ENCODE data around the gene LRRC4B.

Gene LRRC4B

GRCh38 chr19:50573741-50574461, 5.7 kb upstream of the LRRC4B start:
- no peak for FAIRE-seq
- no peak for DNase-seq (ENCODE audit: extremely low spot score, insufficient read length, low read depth)

GRCh38 chr19:50570997-50571396, 2.8 kb upstream of the LRRC4B start:
- no peak for FAIRE-seq
- no peak for DNase-seq (ENCODE audit: extremely low spot score, insufficient read length, low read depth)

- no peak for DNase-seq (ENCODE audit: extremely low spot score, insufficient read length, low read depth)
- FAIRE-seq, result no peak
These were observed 1.8 kb upstream of the LRRC4B start for GRCh38 chr19:50569938-50570540.

GRCh38 chr19:50568728-50569698, 778 bp upstream of the LRRC4B start:
- DNase-seq (ENCODE audit: extremely low spot score, insufficient read length, low read depth) (no peak), FAIRE-seq (no peak)

GRCh38 chr19:50567052-50567841, 988 bp downstream of the LRRC4B start:
- FAIRE-seq (no peak), DNase-seq (ENCODE audit: extremely low spot score, insufficient read length, low read depth) (no peak)

- DNase-seq (ENCODE audit: extremely low spot score, insufficient read length, low read depth) (no peak), FAIRE-seq (no peak)
These were observed 2.0 kb downstream of the LRRC4B start for GRCh38 chr19:50565984-50566903.

- DNase-seq (ENCODE audit: extremely low spot score, insufficient read length, low read depth), result no peak
- FAIRE-seq, result no peak
These were observed 3.8 kb downstream of the LRRC4B start for GRCh38 chr19:50564229-50565105.

- FAIRE-seq, result no peak
- no peak for DNase-seq (ENCODE audit: extremely low spot score, insufficient read length, low read depth)
These were observed 4.6 kb downstream of the LRRC4B start for GRCh38 chr19:50563597-50563996.

- DNase-seq (ENCODE audit: extremely low spot score, insufficient read length, low read depth) (no peak), FAIRE-seq (no peak)
These were observed 5.2 kb downstream of the LRRC4B start for GRCh38 chr19:50562996-50563395.

GRCh38 chr19:50562329-50562728, 5.9 kb downstream of the LRRC4B start:
- DNase-seq (ENCODE audit: extremely low spot score, insufficient read length, low read depth), result no peak
- FAIRE-seq, result no peak

- FAIRE-seq (no peak), DNase-seq (ENCODE audit: extremely low spot score, insufficient read length, low read depth) (no peak)
These were observed 8.6 kb downstream of the LRRC4B start for GRCh38 chr19:50559636-50560035.

GRCh38 chr19:50558449-50558848, 9.8 kb downstream of the LRRC4B start:
- no peak for FAIRE-seq

GRCh38 chr19:50558039-50558438, 10.2 kb downstream of the LRRC4B start:
- no peak for FAIRE-seq
- no peak for DNase-seq (ENCODE audit: extremely low spot score, insufficient read length, low read depth)

More at GRCh38 chr19:50558449-50558848, 9.8 kb downstream of the LRRC4B start:
- DNase-seq (ENCODE audit: extremely low spot score, insufficient read length, low read depth), result no peak

- FAIRE-seq, result no peak
- no peak for DNase-seq (ENCODE audit: extremely low spot score, insufficient read length, low read depth)
These were observed 11.1 kb downstream of the LRRC4B start for GRCh38 chr19:50557009-50557613.

- DNase-seq (ENCODE audit: extremely low spot score, insufficient read length, low read depth) (peak; percentile 86), FAIRE-seq (peak; percentile 51)
These were observed 11.8 kb downstream of the LRRC4B start for GRCh38 chr19:50556282-50557008.

- DNase-seq (ENCODE audit: extremely low spot score, insufficient read length, low read depth) (no peak), FAIRE-seq (no peak)
These were observed 12.6 kb downstream of the LRRC4B start for GRCh38 chr19:50555450-50556281.

Data from GM18507 (cell line).